Neural crest cell (in vitro differentiated cells): ENCODE results near the gene DRAM2. TPM values are rescaled to one million over a fixed set of nuclear protein-coding genes. Genes with fewer than 3 reads are reported as not detected.

Experiments used
- DNase-seq: peaks from one replicate; pipeline ENCODE4 v3.0.0; 2021; ENCODE audit warnings: low read depth, mixed read lengths, low spot score
- H3K27ac Mint-ChIP-seq: one replicate; pipeline ENCODE4 v1.8.0; 2021; ENCODE audit warnings: mild to moderate bottlenecking, mixed read lengths; ENCODE audit not compliant: unreplicated experiment
- H3K27me3 Mint-ChIP-seq: 2 replicates; pipeline ENCODE4 v1.8.0; 2021; ENCODE audit warnings: low read depth, mild to moderate bottlenecking, mixed read lengths
- H3K36me3 Mint-ChIP-seq: 2 replicates; pipeline ENCODE4 v1.8.0; 2021; ENCODE audit warnings: low read depth, mild to moderate bottlenecking, mixed read lengths
- H3K4me1 Mint-ChIP-seq: 2 replicates; pipeline ENCODE4 v1.8.0; 2021; ENCODE audit warnings: mixed read lengths
- H3K4me3 Mint-ChIP-seq: one replicate; pipeline ENCODE4 v1.8.0; 2021; ENCODE audit warnings: mild to moderate bottlenecking, mixed read lengths
- H3K9me3 Mint-ChIP-seq: 2 replicates; pipeline ENCODE4 v1.8.0; 2021; ENCODE audit warnings: mixed read lengths
- total RNA-seq: library from RNA; stranded (reverse); gene quantifications from 2 replicates; pipeline ENCODE4 v1.2.1, GENCODE V29; 2021
- TF ChIP-seq, protein P1 (sequence below): fragments of 200-600 bp; sonication (generic); conservative IDR thresholded peaks from 2 replicates; pipeline ENCODE4 v1.5.0; 2021; ENCODE audit warnings: antibody characterized with exemption, mild to moderate bottlenecking

Gene DRAM2
- total RNA-seq, 1 donor from 2014 or later, result 28.2 TPM

DNA sequence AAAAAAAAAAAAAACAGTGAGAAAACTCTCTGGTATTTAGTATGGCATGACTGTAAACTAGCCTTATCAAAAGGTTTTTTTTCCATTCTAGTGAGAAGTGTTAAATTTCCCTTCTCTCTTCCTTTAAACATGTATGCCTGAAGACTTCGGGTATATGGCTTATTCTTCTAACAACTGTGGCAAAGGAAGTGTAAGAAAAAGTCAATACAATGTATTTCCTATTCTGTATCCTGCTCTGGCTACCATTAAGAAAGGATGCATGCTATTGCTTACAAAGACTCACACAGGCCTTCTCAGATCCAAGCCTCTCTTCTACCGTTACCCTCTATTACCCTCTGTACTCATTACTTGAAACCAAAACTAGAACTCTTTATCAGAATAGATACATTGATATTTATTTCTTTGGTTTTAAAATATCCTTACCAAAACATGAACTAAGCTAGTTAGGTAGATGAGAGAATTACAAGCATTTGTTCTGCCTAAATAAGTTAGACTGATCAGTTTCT is 8.5 kb upstream of the DRAM2 start:
- no peak for DNase-seq
- Mint-ChIP-seq H3K27ac (no peak overlapping the region), H3K4me3 (no peak overlapping the region), H3K4me1 (no peaks in the 10 kb centered on the region), H3K9me3 (peaks cover 1% of the 10 kb centered on the region), H3K36me3 (peaks cover 21% of the 10 kb centered on the region), H3K27me3 (no peaks in the 10 kb centered on the region)
- TF ChIP-seq, protein P1, sequence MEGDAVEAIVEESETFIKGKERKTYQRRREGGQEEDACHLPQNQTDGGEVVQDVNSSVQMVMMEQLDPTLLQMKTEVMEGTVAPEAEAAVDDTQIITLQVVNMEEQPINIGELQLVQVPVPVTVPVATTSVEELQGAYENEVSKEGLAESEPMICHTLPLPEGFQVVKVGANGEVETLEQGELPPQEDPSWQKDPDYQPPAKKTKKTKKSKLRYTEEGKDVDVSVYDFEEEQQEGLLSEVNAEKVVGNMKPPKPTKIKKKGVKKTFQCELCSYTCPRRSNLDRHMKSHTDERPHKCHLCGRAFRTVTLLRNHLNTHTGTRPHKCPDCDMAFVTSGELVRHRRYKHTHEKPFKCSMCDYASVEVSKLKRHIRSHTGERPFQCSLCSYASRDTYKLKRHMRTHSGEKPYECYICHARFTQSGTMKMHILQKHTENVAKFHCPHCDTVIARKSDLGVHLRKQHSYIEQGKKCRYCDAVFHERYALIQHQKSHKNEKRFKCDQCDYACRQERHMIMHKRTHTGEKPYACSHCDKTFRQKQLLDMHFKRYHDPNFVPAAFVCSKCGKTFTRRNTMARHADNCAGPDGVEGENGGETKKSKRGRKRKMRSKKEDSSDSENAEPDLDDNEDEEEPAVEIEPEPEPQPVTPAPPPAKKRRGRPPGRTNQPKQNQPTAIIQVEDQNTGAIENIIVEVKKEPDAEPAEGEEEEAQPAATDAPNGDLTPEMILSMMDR, result no peak

DNA sequence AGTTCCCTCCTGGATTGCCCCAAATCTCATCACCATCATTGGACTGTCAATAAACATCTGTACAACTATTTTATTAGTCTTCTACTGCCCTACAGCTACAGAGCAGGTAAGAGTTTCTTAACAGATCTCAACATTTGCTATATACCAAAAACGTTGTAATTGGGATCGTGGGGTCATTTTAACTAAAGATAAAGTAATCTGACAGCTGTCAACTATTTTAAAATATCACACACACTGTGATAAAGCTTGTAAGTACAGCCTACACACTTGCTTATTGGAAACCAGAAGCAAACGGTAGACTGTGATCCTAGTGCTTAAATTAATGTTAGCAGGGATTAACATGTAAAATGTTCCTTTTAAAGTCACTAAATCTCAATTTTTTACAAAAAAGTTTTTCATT is 8.1 kb upstream of the DRAM2 start:
- no peaks in the 10 kb centered on the region for H3K27me3 Mint-ChIP-seq
- no peaks in the 10 kb centered on the region for H3K9me3 Mint-ChIP-seq
- peaks cover 16% of the 10 kb centered on the region for H3K36me3 Mint-ChIP-seq
- H3K4me1 Mint-ChIP-seq, result no peaks in the 10 kb centered on the region
- no peak overlapping the region for H3K27ac Mint-ChIP-seq
- DNase-seq, result no peak
- H3K4me3 Mint-ChIP-seq, result no peak overlapping the region
- TF ChIP-seq, protein P1, result no peak

DNA sequence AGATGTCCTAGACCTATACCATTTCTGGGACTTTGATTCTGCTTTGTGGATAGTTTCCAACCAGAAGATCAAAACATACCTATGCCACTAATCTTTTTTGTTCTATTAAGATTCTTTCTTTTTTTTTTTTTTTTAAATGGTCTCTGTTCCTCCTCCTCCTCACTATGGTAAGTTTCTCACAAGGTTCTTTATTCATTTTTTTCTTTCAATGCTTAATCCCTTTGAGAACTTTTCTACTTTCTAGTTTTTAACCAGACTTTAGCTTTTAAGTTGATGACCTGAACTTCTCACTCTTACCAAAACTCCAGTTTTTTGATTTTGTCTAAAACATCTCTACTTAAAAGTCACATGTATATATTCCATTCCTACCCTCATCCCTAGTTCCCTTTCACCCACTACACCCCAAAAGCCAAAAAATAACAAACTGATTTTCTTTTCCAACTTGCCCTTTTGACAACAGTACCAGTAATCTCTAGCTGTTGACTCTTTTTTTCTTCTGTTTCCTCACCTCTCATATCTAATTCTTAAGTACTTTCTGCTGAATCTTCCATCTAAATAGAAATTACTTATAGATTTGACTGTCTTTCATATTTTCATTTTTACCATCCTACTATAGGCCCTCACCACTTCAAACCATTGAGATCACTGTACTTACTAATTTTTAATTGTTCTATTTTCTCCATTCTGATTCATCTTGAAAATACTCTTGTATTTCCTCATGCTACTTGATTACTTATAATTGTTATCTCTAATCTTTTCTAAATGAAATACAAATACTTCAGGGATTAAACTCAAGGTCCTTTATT is 6.3 kb upstream of the DRAM2 start:
- Mint-ChIP-seq H3K9me3 (no peaks in the 10 kb centered on the region), H3K36me3 (peaks cover 2% of the 10 kb centered on the region), H3K4me1 (peaks cover 8% of the 10 kb centered on the region), H3K27ac (no peak overlapping the region), H3K27me3 (no peaks in the 10 kb centered on the region), H3K4me3 (peak overlapping the region; percentile 4)
- TF ChIP-seq, protein P1, result no peak
- no peak for DNase-seq

DNA sequence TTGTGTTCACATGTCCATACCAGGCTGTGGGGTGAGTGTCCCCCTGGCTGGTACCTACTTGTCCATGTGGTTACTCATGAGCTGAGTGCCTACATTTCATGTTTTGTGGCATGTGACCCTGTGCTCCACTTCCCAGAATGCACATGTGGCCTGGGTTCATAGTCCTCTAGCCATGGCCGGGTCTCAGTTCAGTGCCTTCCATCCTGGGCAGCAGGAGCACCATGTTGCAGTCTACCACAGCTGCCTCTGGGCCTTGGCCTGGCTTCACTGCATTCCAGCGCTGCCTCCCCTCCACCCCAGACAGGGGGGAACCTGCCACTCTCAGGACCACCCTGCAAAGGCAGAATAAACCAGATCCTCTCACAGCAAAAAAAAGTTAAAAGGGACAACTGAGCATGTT is 5.6 kb upstream of the DRAM2 start:
- Mint-ChIP-seq H3K4me1 (peaks cover 12% of the 10 kb centered on the region), H3K9me3 (no peaks in the 10 kb centered on the region), H3K27ac (no peak overlapping the region), H3K36me3 (peaks cover 2% of the 10 kb centered on the region), H3K27me3 (no peaks in the 10 kb centered on the region), H3K4me3 (no peak overlapping the region)
- TF ChIP-seq, protein P1, result no peak
- DNase-seq, result no peak

DNA sequence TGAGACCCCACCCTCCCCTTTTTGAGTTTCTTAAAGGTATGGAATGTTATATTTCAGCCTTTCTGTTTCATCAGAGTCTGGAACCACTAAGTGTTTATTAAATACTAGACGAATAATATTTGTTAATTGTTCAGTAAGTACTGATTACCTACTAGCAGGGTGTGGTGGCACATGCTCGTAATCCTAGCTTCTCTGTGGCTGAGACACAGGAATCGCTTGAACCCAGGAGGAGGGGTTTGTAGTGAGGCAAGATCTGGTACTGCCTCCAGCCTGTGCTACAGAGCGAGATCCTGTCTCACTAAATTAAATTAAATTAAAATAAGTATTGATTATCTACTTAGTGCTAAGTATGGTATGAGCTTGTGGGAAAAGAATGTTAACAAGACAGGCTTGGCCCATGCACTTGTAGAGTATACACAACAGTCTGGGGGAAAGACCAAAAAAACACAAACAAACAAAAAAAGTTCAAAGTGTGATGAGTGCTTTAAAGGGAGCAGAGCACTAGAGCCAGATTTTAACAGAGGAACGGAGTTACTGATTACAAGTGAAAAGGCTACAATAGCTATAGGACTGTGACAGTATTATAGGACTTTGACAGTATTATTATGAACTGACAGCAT is 2.6 kb upstream of the DRAM2 start:
- Mint-ChIP-seq H3K4me3 (peak overlapping the region; percentile 49), H3K27ac (no peak overlapping the region), H3K4me1 (peaks cover 32% of the 10 kb centered on the region), H3K27me3 (no peaks in the 10 kb centered on the region), H3K36me3 (no peaks in the 10 kb centered on the region), H3K9me3 (no peaks in the 10 kb centered on the region)
- DNase-seq, result no peak
- TF ChIP-seq, protein P1, result no peak
